ENCODE data around the gene ADAMTS17.

The ADAMTS17 gene

DNA sequence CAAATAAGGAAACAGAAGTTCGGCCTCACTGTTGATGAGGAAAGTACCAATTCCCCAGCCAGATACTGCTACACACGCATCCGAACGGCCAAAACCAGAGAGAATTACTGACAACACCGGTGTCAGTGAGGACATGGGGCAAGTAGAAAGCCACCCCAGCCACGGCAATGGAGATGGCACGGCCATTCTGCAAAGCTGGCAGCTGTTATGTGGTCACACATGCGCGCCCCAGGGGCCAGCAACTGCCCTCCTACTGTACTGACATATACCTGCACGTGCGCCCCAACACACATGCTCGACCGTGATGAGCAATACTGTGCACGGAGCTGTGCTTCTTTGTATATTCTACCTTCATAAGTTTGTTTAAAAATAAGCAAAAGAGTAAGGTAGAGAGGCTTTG is 217.4 kb downstream of the ADAMTS17 start:
- DNase-seq: no peak

DNA sequence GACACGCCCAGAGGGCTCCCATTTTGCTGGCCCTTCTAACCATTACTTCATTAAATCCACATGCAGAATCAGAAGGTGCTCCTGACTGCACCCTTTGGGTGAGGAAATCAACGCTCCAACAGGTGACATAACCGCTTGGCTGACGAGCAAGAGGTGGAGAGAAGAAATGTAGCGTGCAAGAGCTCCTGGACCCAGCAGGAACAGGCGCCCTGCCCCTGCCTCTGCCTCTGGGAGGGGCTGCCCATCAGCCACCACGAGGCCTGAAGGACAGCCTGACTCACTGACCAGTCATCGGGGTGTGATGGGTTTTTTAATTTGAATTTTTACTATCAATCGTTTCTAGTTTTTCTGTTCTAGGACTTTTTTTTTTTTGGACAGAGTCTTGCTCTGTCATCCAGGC is 218.2 kb downstream of the ADAMTS17 start:
- DNase-seq: no peak

DNA sequence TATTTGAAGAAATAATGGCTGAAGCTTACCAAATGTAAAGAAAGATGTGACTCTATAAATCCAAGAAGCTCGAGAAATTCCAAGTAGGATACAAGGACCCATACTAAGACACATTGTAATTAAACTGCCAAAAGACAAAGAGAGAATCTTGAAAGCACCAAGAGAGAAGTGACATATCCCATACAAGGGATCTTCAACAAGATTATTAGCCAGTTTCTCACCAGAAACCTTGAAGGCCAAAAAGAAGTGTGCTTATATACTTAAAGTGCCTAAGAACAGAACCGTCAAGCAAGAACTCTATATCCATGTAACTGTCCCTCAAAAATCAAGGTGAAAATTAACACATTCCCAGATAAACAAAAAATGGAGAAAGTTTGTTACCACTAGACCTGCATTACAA is 220.5 kb downstream of the ADAMTS17 start:
- DNase-seq: no peak

- no peak for DNase-seq
Observed at GRCh38 chr15:100120111-100120510, 221.7 kb downstream of the ADAMTS17 start.

- no peak for DNase-seq
Observed at GRCh38 chr15:100118546-100118945, 223.2 kb downstream of the ADAMTS17 start.

GRCh38 chr15:100116416-100117190 is 225.2 kb downstream of the ADAMTS17 start:
- DNase-seq: no peak

DNA sequence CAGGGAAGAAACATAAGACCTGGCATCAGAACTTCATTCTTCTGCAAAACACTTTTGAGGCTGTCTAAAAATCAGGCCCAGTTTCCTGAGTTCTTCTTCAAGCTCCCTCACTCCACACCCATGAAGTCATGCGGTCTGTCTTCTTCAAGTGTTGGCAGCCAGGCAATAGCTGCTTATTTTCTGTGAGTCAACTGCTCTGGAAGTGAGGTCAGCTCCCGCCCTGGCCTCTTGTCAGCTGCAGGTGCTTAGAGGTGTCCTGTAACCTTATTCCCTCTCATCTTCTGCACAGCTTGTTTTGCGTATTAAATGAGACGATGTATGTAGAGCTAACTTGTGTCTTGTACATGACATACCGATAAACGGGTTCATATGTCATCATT is 226.1 kb downstream of the ADAMTS17 start:
- no peak for DNase-seq

DNA sequence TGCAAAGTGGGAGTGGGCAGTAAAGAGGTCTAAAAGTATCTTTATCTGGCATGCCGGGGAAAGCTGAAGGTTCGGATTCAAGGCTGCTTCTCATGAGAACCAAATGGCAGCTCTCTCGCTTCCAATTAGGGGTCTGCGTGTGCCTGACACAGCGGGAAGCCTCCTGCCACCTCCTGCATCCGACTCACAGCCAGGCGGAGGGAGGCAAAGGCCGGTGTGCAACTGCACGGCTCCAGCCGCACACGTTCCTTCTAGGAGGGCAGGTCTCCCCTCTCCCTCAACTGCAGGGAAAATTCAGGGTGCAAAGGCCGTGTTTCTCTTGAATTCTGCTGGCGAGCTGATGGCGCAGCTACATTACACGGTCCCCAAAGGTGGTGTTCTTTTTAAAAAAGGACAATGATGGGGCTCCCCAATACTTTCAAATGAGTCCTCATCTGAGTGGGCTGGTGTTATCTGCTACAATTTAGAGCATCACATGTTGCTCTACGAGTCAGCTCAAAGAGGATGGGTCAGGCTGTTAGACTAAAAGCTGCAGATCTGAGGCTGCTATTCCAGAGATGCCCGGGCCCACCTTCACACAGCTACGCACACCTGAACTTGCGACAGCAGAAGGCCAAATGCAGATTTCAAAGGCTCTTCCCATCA is 226.6 kb downstream of the ADAMTS17 start:
- no peak for DNase-seq

GRCh38 chr15:100114571-100114970 is 227.2 kb downstream of the ADAMTS17 start:
- no peak for DNase-seq

GRCh38 chr15:100114100-100114499 is 227.7 kb downstream of the ADAMTS17 start:
- peak; percentile 35 for DNase-seq

- DNase-seq: no peak
Observed at GRCh38 chr15:100113351-100114080, 228.3 kb downstream of the ADAMTS17 start.

DNA sequence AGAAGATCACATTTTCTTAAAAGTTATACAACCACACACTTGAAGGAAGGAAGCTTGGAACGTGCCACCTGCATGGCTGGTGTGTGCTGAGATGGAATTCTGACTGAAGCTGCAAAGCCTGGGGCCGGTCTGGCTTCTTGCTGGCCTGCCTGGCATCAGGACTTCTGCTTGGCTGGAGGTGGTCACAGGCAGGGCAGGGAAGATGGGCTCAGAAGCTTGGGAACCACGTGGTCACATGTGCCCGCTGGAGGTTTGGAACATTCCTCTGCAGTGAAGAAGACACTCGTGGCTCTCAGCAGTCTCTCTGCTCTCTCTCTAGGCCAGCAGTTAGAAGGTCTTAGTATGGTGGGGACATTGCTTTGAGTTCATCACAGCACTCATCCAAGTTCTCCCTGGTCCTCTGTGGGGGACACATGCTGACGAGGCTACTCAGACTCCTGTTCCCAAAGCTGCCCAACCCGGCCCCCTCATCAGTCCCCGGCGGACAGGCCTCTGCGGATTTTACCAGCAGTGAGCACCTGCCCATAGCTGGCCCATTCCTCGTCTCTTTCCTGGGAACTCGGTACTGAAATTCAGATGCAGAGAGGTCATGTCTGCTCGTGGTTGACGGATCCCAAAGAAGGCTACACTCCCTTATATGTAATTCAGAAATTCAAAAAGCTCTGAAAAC is 229.0 kb downstream of the ADAMTS17 start:
- DNase-seq: no peak

DNA sequence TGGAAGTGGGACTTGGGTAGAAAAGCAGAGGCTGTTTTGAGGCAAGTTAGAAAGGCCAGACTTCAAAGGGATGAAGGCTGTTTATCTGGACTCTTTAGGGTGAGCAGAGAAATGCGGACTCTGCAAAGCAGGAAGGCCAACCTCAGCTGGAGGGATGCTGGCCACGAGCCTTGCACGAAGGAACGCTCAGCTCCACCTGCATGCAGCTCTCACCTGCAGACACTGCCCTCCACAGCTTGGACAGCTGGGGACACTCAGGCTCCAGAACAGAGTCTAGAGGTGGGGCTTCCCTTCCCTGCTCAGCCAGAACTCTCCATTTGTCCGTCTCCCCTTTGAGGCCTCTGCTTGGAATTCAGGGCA is 229.7 kb downstream of the ADAMTS17 start:
- DNase-seq: no peak

DNA sequence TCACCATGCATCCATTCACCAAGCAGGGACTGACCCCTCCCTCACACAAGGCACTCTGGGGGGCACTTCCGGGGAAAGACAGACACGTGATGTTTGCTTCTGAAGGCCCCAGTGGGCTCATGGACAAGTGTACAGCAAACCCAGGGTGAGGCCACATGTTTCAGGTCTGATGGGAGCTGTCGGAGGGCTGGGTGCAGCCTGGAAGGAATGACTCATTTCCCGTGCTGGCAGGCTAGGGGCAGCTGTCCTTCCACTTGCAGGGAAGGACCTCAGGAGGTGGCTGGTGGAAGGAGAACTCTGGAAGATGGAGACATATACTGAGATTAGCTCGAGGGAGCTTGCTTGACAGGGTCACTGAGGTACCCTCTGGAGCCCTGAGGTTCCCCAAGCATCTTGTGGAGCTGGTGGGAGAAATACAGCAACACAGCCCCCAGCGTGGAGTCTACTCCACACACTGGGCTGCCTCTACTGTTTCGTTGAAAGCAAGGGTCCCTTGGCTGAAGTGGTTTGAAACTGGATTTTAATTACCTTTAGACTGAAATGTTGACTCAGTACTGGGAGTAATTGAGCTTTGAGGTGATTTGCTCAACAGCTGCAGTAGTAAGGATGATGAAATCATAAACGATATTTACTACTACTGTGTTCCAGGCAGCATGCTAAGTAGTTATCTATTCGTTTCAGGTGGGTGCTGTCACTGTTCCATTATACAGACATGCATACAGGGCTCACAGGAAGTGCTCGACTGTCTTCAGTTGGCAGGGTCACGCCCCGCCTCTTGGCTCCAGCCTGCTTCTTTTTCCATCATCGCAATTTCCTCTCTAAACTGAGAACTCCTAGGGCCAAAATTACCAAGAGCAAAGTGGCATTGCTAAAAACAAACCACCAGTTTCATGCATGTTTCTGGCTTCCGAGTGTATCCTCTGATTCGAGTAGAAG is 230.4 kb downstream of the ADAMTS17 start:
- peak; percentile 72 for DNase-seq

DNA sequence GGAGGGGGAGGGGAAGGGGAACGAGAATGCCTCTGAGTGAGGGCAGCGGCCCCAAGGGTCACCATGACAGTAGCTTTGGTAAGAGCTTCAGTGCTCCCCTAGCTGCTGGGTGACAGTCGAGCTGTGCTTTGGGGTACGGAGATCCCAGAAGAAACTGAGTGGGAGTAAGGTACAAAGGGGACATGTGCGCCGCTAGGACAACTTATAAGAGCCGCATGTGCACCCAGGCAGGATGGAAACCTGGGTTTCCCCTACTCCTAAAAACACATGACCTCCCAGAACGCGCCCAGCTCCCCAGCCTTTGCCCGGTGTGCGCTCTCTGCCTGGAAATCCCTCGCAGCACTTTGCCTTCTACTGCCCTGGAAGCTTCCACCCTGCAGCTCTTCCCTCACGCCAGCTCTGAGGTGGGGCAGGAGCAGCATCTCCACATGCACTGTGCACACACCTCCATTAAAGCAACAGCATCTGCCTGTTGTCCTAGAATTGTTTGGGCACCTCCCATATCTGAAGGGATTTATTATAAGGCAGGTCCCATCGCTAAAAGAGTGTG is 232.2 kb downstream of the ADAMTS17 start:
- no peak for DNase-seq

DNA sequence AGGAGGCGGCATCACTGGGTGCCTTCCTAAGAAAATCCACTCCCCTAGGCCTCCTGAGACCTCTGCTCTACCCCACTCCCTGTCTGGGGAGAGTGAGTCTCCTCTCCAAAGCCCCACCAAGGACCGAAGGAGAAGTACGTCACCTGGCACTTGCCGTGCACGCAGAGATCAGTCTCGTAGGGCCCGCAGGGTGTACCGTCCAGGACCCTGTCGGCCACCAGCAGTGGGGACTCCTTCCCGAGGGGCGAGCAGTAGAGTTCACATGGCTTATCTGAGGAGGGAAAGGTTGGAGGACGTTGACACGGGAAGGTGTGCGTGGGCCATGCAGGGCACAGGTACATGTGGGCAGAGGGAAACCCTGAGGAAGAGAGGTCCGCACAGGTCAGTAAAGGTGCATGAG is 232.9 kb downstream of the ADAMTS17 start:
- no peak for DNase-seq

DNA sequence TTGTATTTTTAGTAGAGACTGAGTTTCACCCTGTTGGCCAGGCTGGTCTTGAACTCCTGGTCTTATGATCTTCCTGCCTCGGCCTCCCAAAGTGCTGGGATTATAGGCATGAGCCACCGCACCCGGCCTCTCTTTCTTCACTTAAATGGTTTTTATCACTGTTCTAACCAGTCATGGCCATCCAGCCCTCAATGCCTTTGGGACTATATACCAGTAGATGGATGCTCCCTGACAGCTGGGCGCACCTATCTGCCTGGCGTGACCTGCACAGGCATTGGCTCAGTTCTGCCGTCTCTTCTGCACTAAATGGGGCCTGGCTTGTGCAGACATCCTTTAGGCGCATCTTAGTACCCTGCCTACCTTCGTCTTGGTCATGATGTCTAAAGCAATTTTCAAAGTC is 233.4 kb downstream of the ADAMTS17 start:
- DNase-seq: no peak

DNA sequence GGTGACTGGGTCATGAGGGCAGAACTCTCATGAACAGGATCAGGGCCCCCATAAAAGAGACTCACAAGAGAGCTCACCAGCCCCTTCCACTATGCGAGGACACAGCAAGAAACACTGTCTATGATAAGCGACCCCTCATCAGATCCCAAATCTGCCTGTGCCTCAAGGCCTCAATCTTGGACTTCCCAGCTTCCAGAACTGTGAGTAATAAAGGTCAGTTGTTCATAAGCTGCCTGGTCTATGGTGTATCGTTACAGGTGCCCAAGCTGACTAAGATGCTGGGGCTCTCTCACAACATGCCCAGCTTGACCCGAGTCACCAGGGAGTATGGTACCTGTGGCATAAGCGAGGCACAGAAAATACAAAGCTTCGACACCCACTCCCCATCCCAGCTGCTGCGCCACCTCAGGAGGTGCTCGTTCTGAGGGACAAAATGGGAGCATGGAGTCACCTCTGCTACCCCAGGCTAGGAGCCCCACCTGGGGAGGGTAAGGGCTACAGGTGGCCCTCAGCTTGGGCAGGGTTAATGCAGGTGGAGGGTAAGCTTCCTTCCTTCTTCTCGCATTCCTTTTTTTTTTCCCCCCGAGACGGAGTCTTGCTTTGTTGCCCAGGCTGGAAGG is 234.1 kb downstream of the ADAMTS17 start:
- DNase-seq: no peak

- no peak for DNase-seq
Observed at GRCh38 chr15:100107151-100107550, 234.6 kb downstream of the ADAMTS17 start.

DNA sequence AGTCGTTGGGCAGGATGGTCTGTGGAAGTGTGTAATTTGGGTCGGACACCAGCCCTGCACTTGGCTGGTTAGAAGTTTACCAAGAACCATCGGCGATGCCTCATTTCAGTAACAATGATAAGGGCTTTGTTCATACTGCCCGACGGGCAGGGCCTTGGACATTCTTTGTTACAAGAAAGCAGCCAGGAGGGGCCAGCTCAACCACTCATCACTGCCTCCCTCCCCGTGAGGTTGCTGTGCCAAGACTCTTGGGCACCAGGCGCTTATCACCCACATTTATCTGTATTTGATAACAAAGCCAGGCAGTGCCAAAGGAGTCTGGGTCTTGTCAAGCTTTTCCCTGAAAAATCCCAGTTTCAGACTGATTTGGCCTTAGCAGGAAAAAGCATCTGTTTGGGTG is 235.0 kb downstream of the ADAMTS17 start:
- DNase-seq: no peak

- no peak for DNase-seq
Observed at GRCh38 chr15:100105101-100105500, 236.7 kb downstream of the ADAMTS17 start.

GRCh38 chr15:100104245-100104644 is 237.5 kb downstream of the ADAMTS17 start:
- DNase-seq: no peak

Data from activated CD4-positive, alpha-beta T cell treated with anti-CD3 and anti-CD28 coated beads for 48 hours (primary cell).